ENCODE data around the gene USP10. TPM values are rescaled to one million over a fixed set of nuclear protein-coding genes. Genes with fewer than 3 reads are reported as not detected.
A peak's percentile ranks its signal among the peaks of the same experiment; 100 is the strongest.

USP10 gene
- polyA plus RNA-seq, 3 donors = 38.7 to 115 (median 90.9) TPM

GRCh38 chr16:84794186-84794585, 94.4 kb downstream of the USP10 start:
- WGBS (ENCODE audit: insufficient coverage) = 93% methylated on average over 3 of the region's 6 CpGs
- peaks cover 6 to 8% of the 10 kb centered on the region in 2 donors for H3K36me3 Mint-ChIP-seq

GRCh38 chr16:84794626-84795025, 94.8 kb downstream of the USP10 start:
- H3K27ac Mint-ChIP-seq = peak overlapping the region in 3 of 7 donors; percentile 18 to 89 (median 57)
- H2AFZ ChIP-seq (ENCODE audit: insufficient read depth, low read depth, low read length, poor library complexity, severe bottlenecking) = no peak overlapping the region
- H3K4me3 Mint-ChIP-seq = no peak overlapping the region
- H3K9me3 ChIP-seq (replicated peaks in 1 of 2; ENCODE audit: control insufficient read depth in 1 of 2, insufficient read depth in 1 of 2, low read length in 2 of 2) = no peaks in the 10 kb centered on the region
- peaks cover 0 to 5% (median 0%) of the 10 kb centered on the region in 7 donors for H3K9me3 Mint-ChIP-seq
- intact Hi-C loops (cut with micrococcal nuclease) = no loop called here
- H3K27me3 Mint-ChIP-seq (ENCODE audit: low read depth in 3 of 3) = peaks cover 0 to 3% (median 0%) of the 10 kb centered on the region in 3 donors
- no peaks in the 10 kb centered on the region for H3K79me2 ChIP-seq (ENCODE audit: insufficient read depth, low read length)
- no peak overlapping the region for H3K4me2 ChIP-seq (replicated peaks; ENCODE audit: extremely low read depth, low read length, poor library complexity, severe bottlenecking)
- H3K27ac ChIP-seq (ENCODE audit: low read depth in 1 of 2, low read length in 2 of 2) = peak overlapping the region in 1 of 2 donors; percentile 50
- peaks cover 22 to 39% of the 10 kb centered on the region in 2 donors for H3K4me1 ChIP-seq (ENCODE audit: control insufficient read depth in 1 of 2, insufficient read depth in 2 of 2, low read length in 2 of 2)
- no peak for TF ChIP-seq CTCF (IDR thresholded peaks at IDR 0.05)
- H3K36me3 ChIP-seq (replicated peaks in 1 of 2; ENCODE audit: control insufficient read depth in 1 of 2, insufficient read depth in 2 of 2, low read length in 2 of 2) = no peaks in the 10 kb centered on the region
- H3K36me3 Mint-ChIP-seq = peaks cover 4 to 8% of the 10 kb centered on the region in 2 donors
- no peaks in the 10 kb centered on the region for H3K27me3 ChIP-seq (ENCODE audit: control insufficient read depth in 2 of 2, insufficient read depth in 2 of 2, low read length in 2 of 2)
- H3K4me1 Mint-ChIP-seq = peaks cover 36% of the 10 kb centered on the region
- H4K20me1 ChIP-seq (ENCODE audit: insufficient read depth, low read length) = no peaks in the 10 kb centered on the region
- H3K9ac ChIP-seq (ENCODE audit: insufficient read depth, low read length, poor library complexity, severe bottlenecking) = no peak overlapping the region
- no peak overlapping the region for H3K4me3 ChIP-seq (replicated peaks in 1 of 3; ENCODE audit: low read depth in 2 of 3, low read length in 3 of 3)
- DNase-seq = no peak
- WGBS (ENCODE audit: insufficient coverage) = 88% methylated on average over 18 of the region's 19 CpGs

More at GRCh38 chr16:84794186-84794585, 94.4 kb downstream of the USP10 start:
- TF ChIP-seq CTCF (IDR thresholded peaks at IDR 0.05) = no peak
- Histone ChIP-seq H3K4me3 (replicated peaks in 1 of 3; ENCODE audit: low read depth in 2 of 3, low read length in 3 of 3) (no peak overlapping the region), H3K27me3 (ENCODE audit: control insufficient read depth in 2 of 2, insufficient read depth in 2 of 2, low read length in 2 of 2) (no peaks in the 10 kb centered on the region), H3K79me2 (ENCODE audit: insufficient read depth, low read length) (no peaks in the 10 kb centered on the region), H4K20me1 (ENCODE audit: insufficient read depth, low read length) (no peaks in the 10 kb centered on the region), H3K9ac (ENCODE audit: insufficient read depth, low read length, poor library complexity, severe bottlenecking) (no peak overlapping the region), H3K9me3 (replicated peaks in 1 of 2; ENCODE audit: control insufficient read depth in 1 of 2, insufficient read depth in 1 of 2, low read length in 2 of 2) (no peaks in the 10 kb centered on the region), H3K4me1 (ENCODE audit: control insufficient read depth in 1 of 2, insufficient read depth in 2 of 2, low read length in 2 of 2) (peaks cover 22 to 39% of the 10 kb centered on the region in 2 donors), H3K36me3 (replicated peaks in 1 of 2; ENCODE audit: control insufficient read depth in 1 of 2, insufficient read depth in 2 of 2, low read length in 2 of 2) (no peaks in the 10 kb centered on the region), H3K4me2 (replicated peaks; ENCODE audit: extremely low read depth, low read length, poor library complexity, severe bottlenecking) (no peak overlapping the region), H2AFZ (ENCODE audit: insufficient read depth, low read depth, low read length, poor library complexity, severe bottlenecking) (no peak overlapping the region), H3K27ac (ENCODE audit: low read depth in 1 of 2, low read length in 2 of 2) (peak overlapping the region in 1 of 2 donors; percentile 50)
- DNase-seq = peak in 1 of 3 donors; percentile 25
- Mint-ChIP-seq H3K4me3 (no peak overlapping the region), H3K4me1 (peaks cover 37% of the 10 kb centered on the region), H3K27ac (peak overlapping the region in 5 of 7 donors; percentile 18 to 89 (median 57)), H3K9me3 (peaks cover 0 to 4% (median 0%) of the 10 kb centered on the region in 7 donors), H3K27me3 (ENCODE audit: low read depth in 3 of 3) (peaks cover 0 to 3% (median 0%) of the 10 kb centered on the region in 3 donors)
- intact Hi-C loops (cut with micrococcal nuclease) = no loop called here
